Keratinocyte (primary cell): ENCODE results near the gene RECK. TPM values are rescaled to one million over a fixed set of nuclear protein-coding genes. Genes with fewer than 3 reads are reported as not detected.

ENCODE experiments used
- DNase-seq: peaks from one replicate; pipeline ENCODE4 v3.0.0-alpha.2; 2011; ENCODE audit warnings: low read depth, missing footprints, low spot score
- FAIRE-seq: peaks from 2 replicates; lab custom pipeline; 2011; peaks lifted over from hg19 to GRCh38; lab: Jason Lieb, UNC
- H2AFZ ChIP-seq: 2 replicates; pipeline ENCODE4 v1.6.0; 2012; ENCODE audit warnings: low read length, control low read depth, inconsistent platforms; ENCODE audit not compliant: control insufficient read depth
- H3K27ac ChIP-seq: 2 replicates; pipeline ENCODE4 v1.5.1; 2011; ENCODE audit warnings: low read length; ENCODE audit not compliant: control insufficient read depth, insufficient read depth
- H3K27me3 ChIP-seq: 3 replicates; pipeline ENCODE4 v1.6.0; 2011; ENCODE audit warnings: low read length; ENCODE audit not compliant: control insufficient read depth, insufficient read depth; ENCODE audit errors: extremely low read depth
- H3K36me3 ChIP-seq, 2 experiments: 2 replicates in 1 of 2; 3 replicates in 1 of 2; pipeline ENCODE4 v1.5.1; 2011; ENCODE audit warnings: low read length in 2 of 2, mild to moderate bottlenecking in 1 of 2; ENCODE audit not compliant: control insufficient read depth in 2 of 2, insufficient read depth in 2 of 2; ENCODE audit errors: extremely low read depth in 1 of 2
- H3K4me1 ChIP-seq: 3 replicates; pipeline ENCODE4 v1.5.1; 2011; ENCODE audit warnings: low read length; ENCODE audit not compliant: control insufficient read depth, insufficient read depth; ENCODE audit errors: extremely low read depth
- H3K4me2 ChIP-seq: 3 replicates; pipeline ENCODE4 v1.6.0; 2011; ENCODE audit warnings: low read depth, low read length; ENCODE audit not compliant: control insufficient read depth, insufficient read depth; ENCODE audit errors: extremely low read depth
- H3K4me3 ChIP-seq, 3 experiments: fragments of 200-600 bp in 1 of 3; sonication (generic) in 1 of 3; 2 replicates in 2 of 3; 3 replicates in 1 of 3; pipeline ENCODE4 v1.5.1; 2011 to 2016; ENCODE audit warnings: low read length in 3 of 3, mild to moderate bottlenecking in 3 of 3, control low read depth in 2 of 3, inconsistent platforms in 1 of 3, low read depth in 1 of 3, mixed read lengths in 1 of 3, mixed run types in 1 of 3, moderate library complexity in 1 of 3; ENCODE audit not compliant: control insufficient read depth in 2 of 3, insufficient read depth in 2 of 3; ENCODE audit errors: extremely low read depth in 1 of 3
- H3K79me2 ChIP-seq: 2 replicates; pipeline ENCODE4 v1.6.0; 2012; ENCODE audit warnings: low read length; ENCODE audit not compliant: control insufficient read depth, insufficient read depth
- H3K9ac ChIP-seq: 3 replicates; pipeline ENCODE4 v1.6.0; 2011; ENCODE audit warnings: low read length; ENCODE audit not compliant: control insufficient read depth, insufficient read depth; ENCODE audit errors: extremely low read depth
- H3K9me1 ChIP-seq: 3 replicates; pipeline ENCODE4 v1.6.0; 2011; ENCODE audit warnings: low read length; ENCODE audit not compliant: control insufficient read depth, insufficient read depth; ENCODE audit errors: extremely low read depth
- H3K9me3 ChIP-seq: 2 replicates; pipeline ENCODE4 v1.5.1; 2012; ENCODE audit warnings: low read depth, low read length; ENCODE audit not compliant: control insufficient read depth
- H4K20me1 ChIP-seq: 3 replicates; pipeline ENCODE4 v1.6.0; 2011; ENCODE audit warnings: low read length; ENCODE audit not compliant: control insufficient read depth, insufficient read depth; ENCODE audit errors: extremely low read depth
- EZH2 ChIP-seq: IDR thresholded peaks from one replicate; pipeline ENCODE4 v1.6.1; 2012; ENCODE audit warnings: inconsistent platforms, mild to moderate bottlenecking, low read length, moderate library complexity
- dilution Hi-C: fragments of 300-500 bp; cut with MboI; formaldehyde crosslinking; loops from one replicate; pipeline ENCODE4 v1.7.0; 2020; ENCODE audit warnings: low sequenced_read_pairs; ENCODE audit not compliant: extremely low pct_ligation_motif_present
- polyA plus RNA-seq, 5 experiments: library from polyadenylated mRNA; depleted of rRNA in 3 of 5; stranded (reverse) in 3 of 5; stranded (forward) in 1 of 5; unstranded in 1 of 5; fragments of >200 nt; gene quantifications; 1 replicate in 1 of 5; 2 replicates in 3 of 5; 3 replicates in 1 of 5; pipeline versions ENCODE4 v1.2.1 to v1.2.3, GENCODE V29; 2011 to 2012; ENCODE audit warnings: missing spikeins in 2 of 5, low read depth in 1 of 5, low replicate concordance in 1 of 5
- TF ChIP-seq, protein P1 (sequence below), 3 experiments: IDR thresholded peaks in 1 of 3; conservative IDR thresholded peaks in 1 of 3; optimal IDR thresholded peaks in 1 of 3; 2 replicates in 2 of 3; 3 replicates in 1 of 3; pipeline versions ENCODE3 to v1.5.1; 2011; ENCODE audit warnings: low read length in 3 of 3, mild to moderate bottlenecking in 3 of 3, moderate library complexity in 2 of 3, control low read depth in 1 of 3, inconsistent platforms in 1 of 3; ENCODE audit not compliant: insufficient read depth in 2 of 3; ENCODE audit errors: extremely low read depth in 1 of 3

RECK gene
- polyA plus RNA-seq, 1 donor (not counting 4 experiments of a cell fraction or from before 2014, with no cell fraction given): 4.6 TPM

DNA sequence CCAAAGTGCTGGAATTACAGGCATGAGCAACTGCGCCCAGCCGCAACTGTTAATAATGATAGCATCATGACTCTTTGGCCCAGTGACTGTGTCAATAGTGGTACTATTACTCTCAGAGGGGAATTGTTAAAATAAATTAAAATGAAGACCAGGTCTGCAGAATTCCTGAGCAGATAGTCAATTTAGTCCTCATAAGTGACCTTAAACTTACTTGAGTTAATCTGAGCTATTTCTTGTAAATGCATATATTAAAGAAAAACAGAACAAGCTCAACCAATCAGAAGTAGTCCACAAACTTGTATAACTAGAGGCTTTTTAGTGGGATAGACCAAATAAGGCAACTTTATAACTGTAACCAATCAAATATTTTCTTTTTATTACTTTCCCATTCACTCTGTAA is 1.7 kb upstream of the RECK start:
- Histone ChIP-seq H4K20me1 (no peaks in the 10 kb centered on the region), H3K9me1 (no peaks in the 10 kb centered on the region), H2AFZ (no peak overlapping the region), H3K4me2 (no peak overlapping the region), H3K36me3 (no peaks in the 10 kb centered on the region), H3K9ac (no peak overlapping the region), H3K79me2 (peaks cover 11% of the 10 kb centered on the region), H3K4me1 (peaks cover 14% of the 10 kb centered on the region), H3K27ac (no peak overlapping the region), H3K4me3 (no peak overlapping the region), H3K27me3 (no peaks in the 10 kb centered on the region), H3K9me3 (no peaks in the 10 kb centered on the region)
- TF ChIP-seq, protein P1, sequence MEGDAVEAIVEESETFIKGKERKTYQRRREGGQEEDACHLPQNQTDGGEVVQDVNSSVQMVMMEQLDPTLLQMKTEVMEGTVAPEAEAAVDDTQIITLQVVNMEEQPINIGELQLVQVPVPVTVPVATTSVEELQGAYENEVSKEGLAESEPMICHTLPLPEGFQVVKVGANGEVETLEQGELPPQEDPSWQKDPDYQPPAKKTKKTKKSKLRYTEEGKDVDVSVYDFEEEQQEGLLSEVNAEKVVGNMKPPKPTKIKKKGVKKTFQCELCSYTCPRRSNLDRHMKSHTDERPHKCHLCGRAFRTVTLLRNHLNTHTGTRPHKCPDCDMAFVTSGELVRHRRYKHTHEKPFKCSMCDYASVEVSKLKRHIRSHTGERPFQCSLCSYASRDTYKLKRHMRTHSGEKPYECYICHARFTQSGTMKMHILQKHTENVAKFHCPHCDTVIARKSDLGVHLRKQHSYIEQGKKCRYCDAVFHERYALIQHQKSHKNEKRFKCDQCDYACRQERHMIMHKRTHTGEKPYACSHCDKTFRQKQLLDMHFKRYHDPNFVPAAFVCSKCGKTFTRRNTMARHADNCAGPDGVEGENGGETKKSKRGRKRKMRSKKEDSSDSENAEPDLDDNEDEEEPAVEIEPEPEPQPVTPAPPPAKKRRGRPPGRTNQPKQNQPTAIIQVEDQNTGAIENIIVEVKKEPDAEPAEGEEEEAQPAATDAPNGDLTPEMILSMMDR (optimal IDR thresholded peaks at IDR 0.05 in 1 of 3, IDR thresholded peaks at IDR 0.05 in 1 of 3, conservative IDR thresholded peaks at IDR 0.05 in 1 of 3; ENCODE audit: extremely low read depth in 1 of 3, insufficient read depth in 2 of 3, low read length in 3 of 3): no peak
- no peak for TF ChIP-seq EZH2
- dilution Hi-C loops: no loop called here
- DNase-seq: no peak
- no peak for FAIRE-seq

DNA sequence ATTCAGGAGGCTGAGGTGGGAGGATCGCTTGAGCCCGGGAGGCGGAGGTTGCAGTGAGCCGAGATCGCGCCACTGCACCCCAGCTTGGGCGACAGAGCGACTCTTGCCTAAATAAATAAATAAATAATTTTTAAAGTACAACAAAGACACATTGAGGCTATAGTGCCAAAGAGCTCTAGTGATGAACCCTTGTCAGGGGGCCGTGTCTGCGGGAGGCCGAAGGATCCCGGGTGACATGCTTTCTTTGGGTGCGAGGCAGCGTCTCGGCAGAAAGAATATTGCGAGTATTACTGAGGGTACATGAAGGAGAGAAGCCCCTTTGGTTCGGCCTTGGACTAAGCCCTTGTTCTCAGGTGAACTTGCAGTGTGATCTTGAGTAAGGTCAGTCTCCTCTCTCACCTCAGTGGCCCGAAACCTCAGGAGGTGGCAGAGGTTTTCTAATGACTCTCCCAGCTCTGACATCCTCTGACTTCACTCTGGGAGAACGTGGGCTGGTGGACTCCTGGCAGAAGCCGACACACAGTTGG is 397 bp upstream of the RECK start:
- H3K27ac ChIP-seq: no peak overlapping the region
- peak overlapping the region; percentile 72 for H2AFZ ChIP-seq
- peaks cover 14% of the 10 kb centered on the region for H3K79me2 ChIP-seq
- no peaks in the 10 kb centered on the region for H3K9me3 ChIP-seq
- no peak for TF ChIP-seq EZH2
- TF ChIP-seq, protein P1 (optimal IDR thresholded peaks at IDR 0.05 in 1 of 3, IDR thresholded peaks at IDR 0.05 in 1 of 3, conservative IDR thresholded peaks at IDR 0.05 in 1 of 3; ENCODE audit: extremely low read depth in 1 of 3, insufficient read depth in 2 of 3, low read length in 3 of 3): no peak
- DNase-seq (no peak), FAIRE-seq (no peak)
- no peaks in the 10 kb centered on the region for H4K20me1 ChIP-seq
- dilution Hi-C loops: no loop called here
- no peaks in the 10 kb centered on the region for H3K36me3 ChIP-seq
- no peaks in the 10 kb centered on the region for H3K9me1 ChIP-seq
- peak overlapping the region; percentile 65 for H3K4me2 ChIP-seq
- no peaks in the 10 kb centered on the region for H3K27me3 ChIP-seq
- peaks cover 20% of the 10 kb centered on the region for H3K4me1 ChIP-seq
- peak overlapping the region; percentile 4 for H3K9ac ChIP-seq
- peak overlapping the region in 1 of 3 experiments; percentile 83 for H3K4me3 ChIP-seq
